Activated CD4-positive, alpha-beta T cell treated with anti-CD3 and anti-CD28 coated beads, Interleukin-2, amount 10 ng/mL, durations not matched to agents 24 days and 14 days (primary cell): ENCODE measurements around the gene BNIPL. TPM values are rescaled to one million over a fixed set of nuclear protein-coding genes. Genes with fewer than 3 reads are reported as not detected.

Source experiments
- DNase-seq: peaks from one replicate; pipeline ENCODE4 v3.0.0; 2022
- H3K27ac Mint-ChIP-seq: one replicate; pipeline ENCODE4 v1.8.0; 2022; ENCODE audit warnings: mild to moderate bottlenecking, mixed read lengths
- H3K27me3 Mint-ChIP-seq: one replicate; pipeline ENCODE4 v1.8.0; 2022; ENCODE audit warnings: mixed read lengths
- H3K36me3 Mint-ChIP-seq: one replicate; pipeline ENCODE4 v1.8.0; 2022; ENCODE audit warnings: low read depth, mild to moderate bottlenecking, mixed read lengths
- H3K4me1 Mint-ChIP-seq: one replicate; pipeline ENCODE4 v1.8.0; 2021; ENCODE audit warnings: mixed read lengths
- H3K4me3 Mint-ChIP-seq: one replicate; pipeline ENCODE4 v1.8.0; 2022; ENCODE audit warnings: mild to moderate bottlenecking, moderate library complexity, mixed read lengths
- H3K9me3 Mint-ChIP-seq: one replicate; pipeline ENCODE4 v1.8.0; 2021; ENCODE audit warnings: mixed read lengths
- intact Hi-C: fragments of 100-400 bp; cut with micrococcal nuclease; formaldehyde crosslinking; loops from one replicate; pipeline ENCODE4 v1.15.1; 2023
- total RNA-seq: library from RNA; stranded (reverse); gene quantifications from 2 replicates; pipeline ENCODE4 v1.2.3, GENCODE V29; 2022

Gene BNIPL
- total RNA-seq, 1 donor from 2014 or later: 1.8 TPM

DNA sequence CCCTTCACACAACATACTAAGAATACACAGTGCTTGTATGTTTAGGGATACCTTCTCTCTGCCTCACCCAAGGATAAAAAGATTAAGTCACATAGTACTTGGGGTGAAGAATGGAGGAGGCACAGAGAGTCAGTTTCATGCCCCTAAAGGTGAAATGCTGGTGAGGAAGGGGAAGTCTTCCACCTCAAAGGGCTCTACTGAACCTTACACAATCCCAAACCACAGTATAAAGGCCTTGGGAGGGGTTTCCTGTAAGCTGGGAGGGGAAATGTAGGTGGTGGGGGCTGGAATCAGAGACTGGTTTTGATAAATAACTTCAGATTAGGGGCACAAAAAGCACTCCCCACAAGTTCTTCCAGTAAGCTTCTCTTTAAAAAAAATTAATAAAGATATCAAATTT, 33.2 kb upstream of the BNIPL start:
- peak; percentile 70 for DNase-seq
- Mint-ChIP-seq H3K4me3 (peak overlapping the region; percentile 71), H3K27ac (no peak overlapping the region), H3K9me3 (no peaks in the 10 kb centered on the region), H3K27me3 (no peaks in the 10 kb centered on the region), H3K4me1 (peaks cover 64% of the 10 kb centered on the region), H3K36me3 (peaks cover 24% of the 10 kb centered on the region)
- intact Hi-C loops: loop anchor here (10.0 kb wide), 1 partner anchor 518 kb away; the partner anchor contains the start of gene TARS2

DNA sequence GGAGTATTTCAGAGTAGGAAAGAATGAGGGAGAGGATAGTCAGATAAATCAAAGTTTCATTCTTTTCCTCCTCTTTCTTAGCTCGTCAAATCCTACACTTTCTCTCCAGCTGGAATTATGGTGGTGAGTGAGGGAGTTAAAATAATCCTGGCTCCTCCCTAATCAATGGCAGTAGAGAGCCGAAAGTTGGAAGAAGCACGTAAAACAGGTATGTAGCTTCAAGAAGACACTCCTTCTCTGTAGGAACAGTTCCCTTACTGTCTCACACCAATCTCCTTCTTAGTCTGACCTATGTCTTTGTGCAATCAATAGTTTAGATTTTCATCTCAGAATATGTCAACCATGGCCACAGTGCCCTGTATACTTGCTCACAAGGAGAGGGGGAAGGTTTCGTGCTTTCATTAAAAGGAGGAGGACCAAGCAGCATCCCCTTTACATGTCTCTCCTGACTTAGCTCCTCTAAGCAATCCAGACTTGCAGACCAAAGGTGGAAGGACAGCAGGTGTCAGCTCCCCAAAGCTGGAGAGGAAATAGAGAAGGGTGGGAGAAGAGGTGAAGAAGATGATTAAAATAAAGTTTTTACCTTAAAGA, 30.6 kb upstream of the BNIPL start:
- Mint-ChIP-seq H3K9me3 (no peaks in the 10 kb centered on the region), H3K4me3 (peak overlapping the region; percentile 100), H3K36me3 (peaks cover 17% of the 10 kb centered on the region), H3K27me3 (no peaks in the 10 kb centered on the region), H3K27ac (peak overlapping the region; percentile 90), H3K4me1 (peaks cover 68% of the 10 kb centered on the region)
- intact Hi-C loops: loop anchor here (5.0 to 10.0 kb wide), 4 partner anchors 394 to 639 kb away; partner anchors contain the start of gene TARS2
- peak; percentile 70 for DNase-seq

- peak; percentile 80 for DNase-seq
- Mint-ChIP-seq H3K36me3 (peaks cover 12% of the 10 kb centered on the region), H3K9me3 (no peaks in the 10 kb centered on the region), H3K27ac (peak within 1 kb of the TSS; percentile 90), H3K27me3 (no peaks in the 10 kb centered on the region), H3K4me3 (peak within 1 kb of the TSS; percentile 100), H3K4me1 (peaks cover 70% of the 10 kb centered on the region)
- intact Hi-C loops: loop anchor here (5.0 to 10.0 kb wide), 4 partner anchors 394 to 639 kb away; partner anchors contain the start of gene TARS2
Observed at GRCh38 chr1:151006327-151007052, 29.9 kb upstream of the BNIPL start, which contains the start of gene MINDY1. Gene MINDY1 (minus strand): TSS chr1:151006902. CDS start chr1:151002617, 4,285 bp downstream.

DNA sequence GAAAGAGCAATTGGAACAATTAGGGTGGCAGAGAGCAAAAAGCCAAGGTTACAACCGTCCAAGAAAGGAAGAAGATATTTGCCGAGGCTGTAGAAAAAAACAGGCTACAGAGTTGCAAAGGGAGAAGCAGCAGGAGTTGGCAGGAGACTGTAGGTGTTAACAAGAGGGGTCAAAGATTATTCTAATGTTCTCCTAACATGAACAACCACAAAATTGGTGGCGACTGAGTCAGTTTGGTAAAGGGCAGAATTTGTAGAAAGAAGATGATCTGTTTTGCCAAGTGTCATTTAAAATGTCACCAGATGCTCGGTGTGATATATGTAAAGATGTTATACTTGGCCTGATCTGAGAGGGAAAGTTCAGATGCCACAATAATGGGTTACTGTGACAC, 28.5 kb upstream of the BNIPL start:
- Mint-ChIP-seq H3K36me3 (peaks cover 8% of the 10 kb centered on the region), H3K27me3 (no peaks in the 10 kb centered on the region), H3K27ac (peak overlapping the region; percentile 90), H3K9me3 (no peaks in the 10 kb centered on the region), H3K4me1 (peaks cover 61% of the 10 kb centered on the region), H3K4me3 (peak overlapping the region; percentile 100)
- DNase-seq: no peak
- intact Hi-C loops: loop anchor here (1.0 to 10.0 kb wide), 10 partner anchors 33 to 641 kb away; partner anchors contain the start of genes ARNT, C1orf56, CERS2 and GABPB2

DNA sequence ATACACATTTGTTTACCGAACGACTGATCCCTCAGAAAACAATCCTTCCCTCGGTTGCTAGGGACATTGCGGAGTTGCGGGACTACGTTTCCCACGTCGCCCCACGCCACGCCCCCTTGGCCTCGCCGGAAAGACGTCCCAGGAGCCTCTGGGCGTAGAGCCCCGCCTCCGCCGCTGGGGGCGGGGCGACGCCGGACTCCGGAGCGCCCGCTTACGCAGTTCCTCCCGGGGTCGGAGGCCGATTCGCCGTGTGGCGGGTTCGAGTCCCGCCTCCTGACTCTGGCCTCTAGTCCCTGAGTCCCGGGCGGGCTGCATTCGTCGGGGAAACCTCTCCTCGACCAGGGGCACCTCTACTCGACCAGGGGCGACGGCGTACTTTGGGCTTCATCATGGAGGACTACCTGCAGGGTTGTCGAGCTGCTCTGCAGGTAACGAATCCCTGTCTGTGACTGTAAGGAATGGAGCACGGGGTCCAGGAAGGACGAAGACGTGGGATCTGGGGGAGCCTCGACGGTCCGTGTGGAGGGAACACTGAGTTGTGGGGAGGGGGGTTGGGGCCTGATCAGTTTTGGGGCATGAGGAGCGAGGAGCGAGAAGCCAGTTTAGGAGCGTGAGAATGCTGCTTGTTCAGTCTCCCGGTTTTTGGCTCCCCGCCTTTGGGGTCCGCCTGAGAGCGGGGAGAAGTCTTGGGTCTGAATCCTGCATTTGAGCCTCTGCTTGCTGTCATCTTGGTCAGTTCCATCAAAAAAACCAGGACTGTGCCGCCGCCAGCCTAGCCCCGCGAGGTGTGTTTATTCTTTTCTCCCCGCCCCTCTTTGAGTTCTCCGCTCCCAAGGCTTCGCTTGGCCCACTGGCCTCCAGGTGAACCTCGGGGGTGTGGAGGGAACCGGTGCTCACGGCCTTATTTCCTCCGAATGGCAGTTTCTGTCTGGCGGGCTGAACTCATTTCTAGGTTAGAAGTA, 27.9 kb upstream of the BNIPL start, which contains the start of gene PRUNE1:
Gene PRUNE1 (plus strand): TSS at position 206 of the 962 bp plus-strand sequence. CDS start 184 bp downstream, at position 390.
- peak; percentile 98 for DNase-seq
- Mint-ChIP-seq H3K4me1 (peaks cover 59% of the 10 kb centered on the region), H3K27ac (peak within 1 kb of the TSS; percentile 90), H3K4me3 (peak within 1 kb of the TSS; percentile 100), H3K36me3 (peaks cover 12% of the 10 kb centered on the region), H3K27me3 (no peaks in the 10 kb centered on the region), H3K9me3 (no peaks in the 10 kb centered on the region)
- intact Hi-C loops: loop anchor here (1.0 to 10.0 kb wide), 10 partner anchors 34 to 641 kb away; partner anchors contain the start of genes ARNT, C1orf56, CERS2 and GABPB2

- Mint-ChIP-seq H3K36me3 (peaks cover 13% of the 10 kb centered on the region), H3K27me3 (no peaks in the 10 kb centered on the region), H3K4me3 (peak overlapping the region; percentile 100), H3K4me1 (peaks cover 55% of the 10 kb centered on the region), H3K9me3 (no peaks in the 10 kb centered on the region), H3K27ac (peak overlapping the region; percentile 90)
- intact Hi-C loops: loop anchor here (2.0 to 10.0 kb wide), 8 partner anchors 34 to 642 kb away; partner anchors contain the start of genes ARNT, C1orf56, CERS2 and TARS2
- no peak for DNase-seq
Observed at GRCh38 chr1:151009206-151009587, 27.2 kb upstream of the BNIPL start.

GRCh38 chr1:151009674-151010345, 26.6 kb upstream of the BNIPL start:
- no peak for DNase-seq
- Mint-ChIP-seq H3K4me3 (peak overlapping the region; percentile 100), H3K27ac (peak overlapping the region; percentile 90), H3K9me3 (no peaks in the 10 kb centered on the region), H3K27me3 (no peaks in the 10 kb centered on the region), H3K4me1 (peaks cover 50% of the 10 kb centered on the region), H3K36me3 (peaks cover 13% of the 10 kb centered on the region)
- intact Hi-C loops: loop anchor here (2.0 to 10.0 kb wide), 8 partner anchors 35 to 643 kb away; partner anchors contain the start of genes ARNT, C1orf56, CERS2 and TARS2

DNA sequence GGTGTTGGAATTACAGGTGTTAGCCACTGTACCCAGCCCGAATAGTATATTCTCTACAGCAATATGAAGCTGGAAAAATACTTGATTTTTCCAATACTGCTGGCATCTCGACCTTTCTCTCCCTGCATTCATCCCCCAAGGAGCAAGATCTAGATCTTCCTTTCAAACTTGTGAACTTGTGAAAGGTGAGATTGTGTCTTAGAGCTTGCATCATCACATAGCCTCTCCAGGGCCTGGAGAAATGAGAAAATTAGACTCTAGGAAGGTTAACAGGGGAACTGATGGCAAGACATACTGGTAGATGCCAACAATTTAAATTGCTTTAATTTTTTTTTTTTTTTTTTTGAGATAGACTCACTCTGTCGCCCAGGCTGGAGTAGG, 26.1 kb upstream of the BNIPL start:
- no peak overlapping the region for H3K27ac Mint-ChIP-seq
- no peaks in the 10 kb centered on the region for H3K27me3 Mint-ChIP-seq
- DNase-seq: no peak
- peak overlapping the region; percentile 26 for H3K4me3 Mint-ChIP-seq
- peaks cover 49% of the 10 kb centered on the region for H3K4me1 Mint-ChIP-seq
- intact Hi-C loops: no loop called here
- H3K9me3 Mint-ChIP-seq: no peaks in the 10 kb centered on the region
- H3K36me3 Mint-ChIP-seq: peaks cover 13% of the 10 kb centered on the region

GRCh38 chr1:151011154-151011850, 25.1 kb upstream of the BNIPL start:
- Mint-ChIP-seq H3K36me3 (peaks cover 13% of the 10 kb centered on the region), H3K27me3 (no peaks in the 10 kb centered on the region), H3K9me3 (no peaks in the 10 kb centered on the region), H3K4me3 (peak overlapping the region; percentile 4), H3K27ac (no peak overlapping the region), H3K4me1 (peaks cover 40% of the 10 kb centered on the region)
- no peak for DNase-seq
- intact Hi-C loops: no loop called here

DNA sequence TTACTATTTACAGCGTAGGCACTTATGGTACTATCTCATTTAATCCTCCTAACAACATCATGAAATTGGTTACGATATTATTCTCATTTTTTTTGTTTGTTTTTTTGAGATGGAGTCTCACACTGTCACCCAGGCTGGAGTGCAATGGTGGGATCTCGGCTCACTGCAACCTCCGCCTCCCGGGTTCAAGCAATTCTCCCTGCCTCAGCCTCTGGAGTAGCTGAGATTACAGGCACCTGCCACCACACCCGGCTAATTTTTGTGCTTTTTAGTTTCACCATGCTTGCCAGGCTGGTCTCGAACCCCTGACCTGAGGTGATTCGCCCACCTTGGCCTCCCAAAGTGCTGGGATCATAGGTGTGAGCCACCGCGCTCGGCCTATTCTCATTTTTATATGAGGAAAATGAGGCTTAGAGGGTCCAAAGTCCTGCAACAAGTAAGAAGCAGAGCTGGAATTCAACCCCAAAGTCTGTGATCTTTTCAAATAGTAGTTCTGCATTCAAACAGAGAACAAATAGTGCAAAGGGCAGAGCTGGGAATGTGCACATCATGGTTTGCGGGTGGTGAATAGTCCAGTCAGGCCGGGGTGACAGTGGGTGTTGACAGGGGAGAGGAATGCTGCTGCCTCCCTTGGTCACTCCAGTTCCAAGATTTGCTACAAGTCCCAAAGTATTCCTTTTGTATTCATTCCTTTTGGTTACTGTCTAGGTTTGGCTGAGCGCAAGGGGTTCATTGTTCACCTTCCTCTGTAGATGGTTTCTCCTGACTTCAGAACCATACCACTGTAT, 23.5 kb upstream of the BNIPL start:
- DNase-seq: no peak
- intact Hi-C loops: no loop called here
- Mint-ChIP-seq H3K4me3 (no peak overlapping the region), H3K36me3 (peaks cover 15% of the 10 kb centered on the region), H3K27ac (no peak overlapping the region), H3K9me3 (no peaks in the 10 kb centered on the region), H3K4me1 (peaks cover 24% of the 10 kb centered on the region), H3K27me3 (no peaks in the 10 kb centered on the region)

GRCh38 chr1:151013518-151013917, 22.9 kb upstream of the BNIPL start:
- peaks cover 21% of the 10 kb centered on the region for H3K4me1 Mint-ChIP-seq
- intact Hi-C loops: no loop called here
- no peaks in the 10 kb centered on the region for H3K9me3 Mint-ChIP-seq
- no peaks in the 10 kb centered on the region for H3K27me3 Mint-ChIP-seq
- H3K36me3 Mint-ChIP-seq: peaks cover 16% of the 10 kb centered on the region
- no peak for DNase-seq
- H3K4me3 Mint-ChIP-seq: no peak overlapping the region
- H3K27ac Mint-ChIP-seq: no peak overlapping the region
